MCF 10A (cell line): Measurements from ENCODE around the gene DCLRE1A. TPM values are rescaled to one million over a fixed set of nuclear protein-coding genes. Genes with fewer than 3 reads are reported as not detected.
A peak's percentile ranks its signal among the peaks of the same experiment; 100 is the strongest.

Experiments used
- Bru-seq: library from RNA; stranded (reverse); fragments of 400-500 nt; gene quantifications from one replicate; lab custom pipeline; 2021; lab: Mats Ljungman, UMichigan
- BruChase-seq, 2 experiments: library from RNA; stranded (reverse); fragments of 400-500 nt; gene quantifications; one replicate each; lab custom pipeline; 2021; lab: Mats Ljungman, UMichigan
- BruUV-seq: library from RNA; stranded (reverse); fragments of 400-500 nt; replicated peaks from 2 replicates; lab custom pipeline; 2021; lab: Mats Ljungman, UMichigan
- CTCF ChIA-PET: fragments of 300-600 bp; sonication (Branson Sonifier 250); formaldehyde crosslinking; extraction: SDS; loops from one replicate; lab custom pipeline; 2021; ENCODE audit warnings: antibody characterized with exemption, inconsistent platforms; lab: Yijun Ruan, JAX
- POLR2A ChIA-PET: fragments of 300-600, 350-650 bp; sonication (Branson Sonifier 250); formaldehyde crosslinking; extraction: SDS; loops from one replicate; lab custom pipeline; 2020; ENCODE audit warnings: antibody characterized with exemption, inconsistent platforms; lab: Yijun Ruan, JAX
- DNase-seq: peaks from one replicate; pipeline ENCODE4 v3.0.0-alpha.2; 2018; ENCODE audit not compliant: unreplicated experiment
- H3K27ac Mint-ChIP-seq: one replicate; pipeline ENCODE4 v1.8.0; 2022; ENCODE audit warnings: mild to moderate bottlenecking, low read depth, mixed read lengths; ENCODE audit not compliant: unreplicated experiment
- H3K27me3 Mint-ChIP-seq: one replicate; pipeline ENCODE4 v1.8.0; 2022; ENCODE audit warnings: mixed read lengths; ENCODE audit not compliant: insufficient read depth, unreplicated experiment
- H3K36me3 Mint-ChIP-seq: one replicate; pipeline ENCODE4 v1.8.0; 2022; ENCODE audit warnings: mild to moderate bottlenecking, moderate library complexity, mixed read lengths; ENCODE audit not compliant: insufficient read depth, unreplicated experiment
- H3K4me1 Mint-ChIP-seq: one replicate; pipeline ENCODE4 v1.8.0; 2022; ENCODE audit warnings: mixed read lengths; ENCODE audit not compliant: insufficient read depth, unreplicated experiment
- H3K4me3 Mint-ChIP-seq: one replicate; pipeline ENCODE4 v1.8.0; 2022; ENCODE audit warnings: mild to moderate bottlenecking, moderate library complexity, mixed read lengths; ENCODE audit not compliant: unreplicated experiment
- H3K9me3 Mint-ChIP-seq: one replicate; pipeline ENCODE4 v1.8.0; 2022; ENCODE audit warnings: mixed read lengths; ENCODE audit not compliant: unreplicated experiment
- CTCF ChIP-seq: fragments of 200-600 bp; IDR thresholded peaks from one replicate; pipeline ENCODE4 v1.8.0; 2022; ENCODE audit warnings: antibody characterized with exemption, mild to moderate bottlenecking; ENCODE audit not compliant: unreplicated experiment
- intact Hi-C: fragments of 100-400 bp; cut with micrococcal nuclease; formaldehyde crosslinking; loops from 2 replicates; pipeline ENCODE4 v1.14.1; 2022
- long read RNA-seq: library from polyadenylated mRNA; stranded (forward); transcript quantifications from one replicate; pipeline ENCODE4 v2.0.0, GENCODE V29; 2022
- total RNA-seq: library from RNA; stranded (reverse); gene quantifications from 2 replicates; pipeline ENCODE4 v1.2.3, GENCODE V29; 2022

DCLRE1A gene
- 9.0 and 9.2 TPM in 2 replicates for total RNA-seq
- percentile 65 among the genes with signal in this experiment for Bru-seq, nascent RNA
- BruChase-seq, experiment 1, labeled RNA remaining after a 6-hour chase = percentile 80 among the genes with signal in this experiment
- percentile 76 among the genes with signal in this experiment for BruChase-seq, experiment 2, labeled RNA remaining after a 2-hour chase
- long read RNA-seq, full-length matches to known transcripts = 24 of 33 reads
- long read RNA-seq, partial matches to known transcripts = 3 of 33 reads
- long read RNA-seq, other reads (novel, unspliced or antisense) = 6 of 33 reads

GRCh38 chr10:113854013-113854760 lies at the start of gene DCLRE1A, which contains the start of gene NHLRC2:
TSS of gene DCLRE1A (minus strand) at chr10:113854082. CDS start at chr10:113853182, 900 bp downstream.
TSS of gene NHLRC2 (plus strand) at chr10:113854661. CDS start at chr10:113854873, 212 bp downstream.
- TF ChIP-seq CTCF = no peak
- DNase-seq = peak; percentile 82
- no peaks in the 10 kb centered on the region for H3K9me3 Mint-ChIP-seq
- BruUV-seq = no TSS peak
- peaks cover 14% of the 10 kb centered on the region for H3K4me1 Mint-ChIP-seq
- peak within 1 kb of the TSS; percentile 98 for H3K27ac Mint-ChIP-seq
- POLR2A ChIA-PET = interaction anchor here (0.6 to 2.4 kb wide), 6 partner anchors 8 to 749 kb away, joined by 3 to 16 read pairs (median 3); no protein-coding TSS in a partner anchor
- intact Hi-C loops = no loop called here
- H3K36me3 Mint-ChIP-seq = peaks cover 9% of the 10 kb centered on the region
- H3K27me3 Mint-ChIP-seq = no peaks in the 10 kb centered on the region
- CTCF ChIA-PET = interaction anchor here (0.5 to 0.7 kb wide), 3 partner anchors 11 to 248 kb away, joined by 3 read pairs; no protein-coding TSS in a partner anchor
- peak within 1 kb of the TSS; percentile 98 for H3K4me3 Mint-ChIP-seq

GRCh38 chr10:113899952-113900598 lies 46.2 kb upstream of the DCLRE1A start:
- POLR2A ChIA-PET = no interaction called here
- Mint-ChIP-seq H3K9me3 (no peaks in the 10 kb centered on the region), H3K27me3 (no peaks in the 10 kb centered on the region), H3K4me1 (peaks cover 10% of the 10 kb centered on the region), H3K4me3 (no peak overlapping the region), H3K27ac (no peak overlapping the region), H3K36me3 (peaks cover 34% of the 10 kb centered on the region)
- CTCF ChIA-PET = interaction anchor here (0.7 kb wide), 1 partner anchor 12 kb away, joined by 3 read pairs; no protein-coding TSS in a partner anchor
- intact Hi-C loops = loop anchor here (5.0 to 10.0 kb wide), 2 partner anchors 103 to 165 kb away; no protein-coding TSS in a partner anchor
- no TSS peak for BruUV-seq
- TF ChIP-seq CTCF = no peak
- DNase-seq = no peak

- peaks cover 12% of the 10 kb centered on the region for H3K4me1 Mint-ChIP-seq
- ChIA-PET POLR2A (interaction anchor here (0.7 to 1.0 kb wide), 3 partner anchors 10 to 959 kb away, joined by 3 to 4 read pairs (median 3); no protein-coding TSS in a partner anchor), CTCF (interaction anchor here (0.6 kb wide), 1 partner anchor 125 kb away, joined by 3 read pairs; no protein-coding TSS in a partner anchor)
- no peaks in the 10 kb centered on the region for H3K9me3 Mint-ChIP-seq
- no peaks in the 10 kb centered on the region for H3K27me3 Mint-ChIP-seq
- peak overlapping the region; percentile 61 for H3K27ac Mint-ChIP-seq
- BruUV-seq = no TSS peak
- peak; percentile 58 for DNase-seq
- H3K36me3 Mint-ChIP-seq = peaks cover 16% of the 10 kb centered on the region
- intact Hi-C loops = loop anchor here (5.0 to 10.0 kb wide), 2 partner anchors 101 to 167 kb away; no protein-coding TSS in a partner anchor
- H3K4me3 Mint-ChIP-seq = no peak overlapping the region
- no peak for TF ChIP-seq CTCF
Observed at GRCh38 chr10:113897693-113898618, 44.1 kb upstream of the DCLRE1A start.
